ENCODE data around the gene FLT1.

GRCh38 chr13:28528848-28529247 is 33.9 kb upstream of the FLT1 start:
- TF ChIP-seq CTCF (IDR thresholded peaks at IDR 0.05; ENCODE audit: borderline replicate concordance, extremely low read depth, low read length, poor library complexity, severe bottlenecking) (no peak), EZH2 (IDR thresholded peaks at IDR 0.05; ENCODE audit: borderline replicate concordance, low read depth, low read length, severe bottlenecking) (no peak)

All from DND-41 (cell line).